ENCODE data around the gene ANHX. TPM values are rescaled to one million over a fixed set of nuclear protein-coding genes. Genes with fewer than 3 reads are reported as not detected.

Gene ANHX
- total RNA-seq, 2 experiments from 2014 or later: not detected

GRCh38 chr12:133226690-133227089 lies 9.0 kb downstream of the ANHX start:
- intact Hi-C loops (cut with micrococcal nuclease): no loop called here
- no peak overlapping the region for H3K4me3 Mint-ChIP-seq
- CTCF ChIA-PET: no interaction called here
- POLR2A ChIA-PET: no interaction called here
- no peak for DNase-seq
- no peaks in the 10 kb centered on the region for H3K4me1 Mint-ChIP-seq (ENCODE audit: low read depth)
- H3K36me3 Mint-ChIP-seq: peaks cover 4% of the 10 kb centered on the region
- peaks cover 2% of the 10 kb centered on the region for H3K27me3 Mint-ChIP-seq
- H3K27ac Mint-ChIP-seq: no peak overlapping the region
- H3K9me3 Mint-ChIP-seq: peaks cover 10% of the 10 kb centered on the region

- peaks cover 16% of the 10 kb centered on the region for H3K9me3 Mint-ChIP-seq
- ChIA-PET CTCF (no interaction called here), POLR2A (no interaction called here)
- H3K36me3 Mint-ChIP-seq: peaks cover 4% of the 10 kb centered on the region
- peaks cover 2% of the 10 kb centered on the region for H3K27me3 Mint-ChIP-seq
- H3K4me1 Mint-ChIP-seq (ENCODE audit: low read depth): no peaks in the 10 kb centered on the region
- no peak overlapping the region for H3K4me3 Mint-ChIP-seq
- DNase-seq: no peak
- no peak overlapping the region for H3K27ac Mint-ChIP-seq
- intact Hi-C loops (cut with micrococcal nuclease): no loop called here
These were observed 10.2 kb downstream of the ANHX start for GRCh38 chr12:133225527-133225926.

- peaks cover 16% of the 10 kb centered on the region for H3K36me3 Mint-ChIP-seq
- H3K27me3 Mint-ChIP-seq: peaks cover 7% of the 10 kb centered on the region
- intact Hi-C loops (cut with micrococcal nuclease): no loop called here
- H3K27ac Mint-ChIP-seq: no peak overlapping the region
- ChIA-PET CTCF (no interaction called here), POLR2A (no interaction called here)
- H3K9me3 Mint-ChIP-seq: peaks cover 45% of the 10 kb centered on the region
- DNase-seq: no peak
- H3K4me3 Mint-ChIP-seq: no peak overlapping the region
- no peaks in the 10 kb centered on the region for H3K4me1 Mint-ChIP-seq (ENCODE audit: low read depth)
These were observed 13.5 kb downstream of the ANHX start for GRCh38 chr12:133222211-133222610.

DNA sequence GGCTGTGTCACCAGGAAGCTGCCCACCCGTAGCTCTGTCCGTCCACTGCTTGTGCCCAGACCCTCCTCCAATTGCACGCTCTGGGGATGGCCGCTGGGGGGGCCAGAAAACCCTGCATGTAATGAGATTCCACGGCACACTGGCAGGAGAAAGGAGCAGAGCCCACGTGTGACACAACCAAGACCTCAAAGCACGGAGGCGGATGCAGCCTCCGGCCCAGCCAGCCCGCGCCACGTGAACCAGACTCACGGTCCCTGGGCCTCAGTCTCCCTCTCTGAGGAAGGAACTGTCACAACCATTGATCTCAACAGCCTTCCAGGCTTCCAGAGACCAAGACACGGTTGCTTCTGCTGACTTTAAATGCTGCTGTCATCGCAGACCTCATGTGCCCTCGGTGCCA lies 14.4 kb downstream of the ANHX start:
- Mint-ChIP-seq H3K9me3 (peaks cover 46% of the 10 kb centered on the region), H3K36me3 (peaks cover 16% of the 10 kb centered on the region), H3K4me1 (ENCODE audit: low read depth) (no peaks in the 10 kb centered on the region), H3K27me3 (peaks cover 7% of the 10 kb centered on the region), H3K27ac (no peak overlapping the region), H3K4me3 (no peak overlapping the region)
- no peak for DNase-seq
- ChIA-PET POLR2A (no interaction called here), CTCF (no interaction called here)
- intact Hi-C loops (cut with micrococcal nuclease): no loop called here

DNA sequence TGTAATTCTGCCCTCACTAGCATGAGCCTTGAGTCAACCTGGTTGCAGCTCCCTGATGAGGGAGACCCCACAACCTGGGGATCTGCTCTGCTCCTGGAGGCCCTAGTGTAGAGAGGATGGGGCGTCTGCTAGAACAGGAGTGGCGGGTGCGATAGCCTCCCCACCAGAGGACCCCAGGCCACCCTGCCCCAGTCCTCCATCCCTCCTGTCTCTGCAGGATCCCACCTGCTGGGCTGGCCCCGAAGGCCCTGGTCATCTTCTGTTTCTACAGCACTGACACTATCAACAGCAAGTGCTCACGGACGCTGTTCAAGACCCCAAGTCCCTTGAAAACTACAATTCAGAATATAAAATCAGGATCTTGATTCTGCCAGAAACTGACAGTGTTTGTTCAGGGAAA lies 15.2 kb downstream of the ANHX start:
- no peak for DNase-seq
- intact Hi-C loops (cut with micrococcal nuclease): no loop called here
- POLR2A ChIA-PET: no interaction called here
- Mint-ChIP-seq H3K4me3 (no peak overlapping the region), H3K27me3 (peaks cover 7% of the 10 kb centered on the region), H3K4me1 (ENCODE audit: low read depth) (no peaks in the 10 kb centered on the region), H3K27ac (no peak overlapping the region), H3K9me3 (peaks cover 52% of the 10 kb centered on the region), H3K36me3 (peaks cover 16% of the 10 kb centered on the region)
- CTCF ChIA-PET: no interaction called here

- Mint-ChIP-seq H3K4me3 (no peak overlapping the region), H3K9me3 (peaks cover 75% of the 10 kb centered on the region), H3K4me1 (ENCODE audit: low read depth) (no peaks in the 10 kb centered on the region), H3K27me3 (peaks cover 7% of the 10 kb centered on the region), H3K27ac (no peak overlapping the region), H3K36me3 (peaks cover 15% of the 10 kb centered on the region)
- no peak for DNase-seq
- POLR2A ChIA-PET: no interaction called here
- CTCF ChIA-PET: no interaction called here
- intact Hi-C loops (cut with micrococcal nuclease): no loop called here
These were observed 18.5 kb downstream of the ANHX start for GRCh38 chr12:133217219-133217618.

GRCh38 chr12:133215724-133216123 lies 20.0 kb downstream of the ANHX start:
- no peak overlapping the region for H3K4me3 Mint-ChIP-seq
- no peaks in the 10 kb centered on the region for H3K4me1 Mint-ChIP-seq (ENCODE audit: low read depth)
- peaks cover 22% of the 10 kb centered on the region for H3K36me3 Mint-ChIP-seq
- no peak for DNase-seq
- ChIA-PET POLR2A (no interaction called here), CTCF (no interaction called here)
- H3K27ac Mint-ChIP-seq: no peak overlapping the region
- intact Hi-C loops (cut with micrococcal nuclease): no loop called here
- peaks cover 79% of the 10 kb centered on the region for H3K9me3 Mint-ChIP-seq
- peaks cover 7% of the 10 kb centered on the region for H3K27me3 Mint-ChIP-seq

GRCh38 chr12:133206390-133206789 lies 29.3 kb downstream of the ANHX start:
- intact Hi-C loops (cut with micrococcal nuclease): no loop called here
- no peak overlapping the region for H3K4me3 Mint-ChIP-seq
- ChIA-PET CTCF (no interaction called here), POLR2A (no interaction called here)
- H3K4me1 Mint-ChIP-seq (ENCODE audit: low read depth): no peaks in the 10 kb centered on the region
- peaks cover 55% of the 10 kb centered on the region for H3K36me3 Mint-ChIP-seq
- H3K9me3 Mint-ChIP-seq: peaks cover 92% of the 10 kb centered on the region
- DNase-seq: no peak
- H3K27me3 Mint-ChIP-seq: no peaks in the 10 kb centered on the region
- H3K27ac Mint-ChIP-seq: no peak overlapping the region

DNA sequence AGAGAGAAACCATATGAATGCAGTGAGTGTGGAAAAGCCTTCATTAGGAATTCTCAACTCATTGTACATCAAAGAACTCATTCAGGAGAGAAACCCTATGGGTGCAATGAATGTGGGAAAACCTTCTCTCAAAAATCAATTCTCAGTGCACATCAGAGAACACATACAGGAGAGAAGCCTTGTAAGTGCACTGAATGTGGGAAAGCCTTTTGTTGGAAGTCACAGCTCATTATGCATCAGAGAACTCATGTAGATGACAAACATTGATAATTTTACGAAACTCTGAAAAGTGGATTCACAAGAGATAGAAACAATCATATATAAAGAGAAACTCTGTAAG lies 31.4 kb downstream of the ANHX start:
- intact Hi-C loops (cut with micrococcal nuclease): no loop called here
- peaks cover 91% of the 10 kb centered on the region for H3K9me3 Mint-ChIP-seq
- H3K27ac Mint-ChIP-seq: no peak overlapping the region
- POLR2A ChIA-PET: no interaction called here
- no peaks in the 10 kb centered on the region for H3K27me3 Mint-ChIP-seq
- peaks cover 71% of the 10 kb centered on the region for H3K36me3 Mint-ChIP-seq
- DNase-seq: no peak
- no peak overlapping the region for H3K4me3 Mint-ChIP-seq
- CTCF ChIA-PET: no interaction called here
- H3K4me1 Mint-ChIP-seq (ENCODE audit: low read depth): no peaks in the 10 kb centered on the region

GRCh38 chr12:133203344-133204263 lies 32.1 kb downstream of the ANHX start:
- H3K4me3 Mint-ChIP-seq: no peak overlapping the region
- intact Hi-C loops (cut with micrococcal nuclease): no loop called here
- no peak for DNase-seq
- H3K27me3 Mint-ChIP-seq: no peaks in the 10 kb centered on the region
- peaks cover 87% of the 10 kb centered on the region for H3K9me3 Mint-ChIP-seq
- ChIA-PET POLR2A (no interaction called here), CTCF (no interaction called here)
- H3K27ac Mint-ChIP-seq: no peak overlapping the region
- H3K4me1 Mint-ChIP-seq (ENCODE audit: low read depth): no peaks in the 10 kb centered on the region
- peaks cover 74% of the 10 kb centered on the region for H3K36me3 Mint-ChIP-seq

GRCh38 chr12:133202493-133203343 lies 33.0 kb downstream of the ANHX start:
- H3K4me3 Mint-ChIP-seq: no peak overlapping the region
- H3K4me1 Mint-ChIP-seq (ENCODE audit: low read depth): no peaks in the 10 kb centered on the region
- DNase-seq: no peak
- ChIA-PET CTCF (no interaction called here), POLR2A (no interaction called here)
- intact Hi-C loops (cut with micrococcal nuclease): no loop called here
- peaks cover 75% of the 10 kb centered on the region for H3K36me3 Mint-ChIP-seq
- no peak overlapping the region for H3K27ac Mint-ChIP-seq
- H3K27me3 Mint-ChIP-seq: no peaks in the 10 kb centered on the region
- peaks cover 79% of the 10 kb centered on the region for H3K9me3 Mint-ChIP-seq

DNA sequence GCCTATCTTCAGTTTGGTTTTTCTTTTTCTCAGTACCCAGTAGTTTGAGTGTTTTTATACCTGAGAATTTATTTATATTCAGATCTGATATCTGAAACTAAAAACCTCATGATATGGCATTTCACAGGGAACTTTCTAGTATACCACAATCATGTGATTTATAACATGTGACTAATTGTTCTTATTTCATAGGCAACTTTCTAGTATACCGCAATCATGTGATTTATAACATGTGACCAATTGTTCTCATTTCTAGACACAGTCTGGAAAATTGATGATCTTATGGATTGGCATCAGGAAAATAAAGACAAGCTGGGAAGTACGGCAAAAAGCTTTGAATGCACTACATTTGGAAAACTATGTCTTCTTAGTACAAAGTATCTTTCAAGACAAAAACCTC lies 33.8 kb downstream of the ANHX start:
- H3K27ac Mint-ChIP-seq: no peak overlapping the region
- no peaks in the 10 kb centered on the region for H3K4me1 Mint-ChIP-seq (ENCODE audit: low read depth)
- peaks cover 77% of the 10 kb centered on the region for H3K36me3 Mint-ChIP-seq
- H3K4me3 Mint-ChIP-seq: no peak overlapping the region
- CTCF ChIA-PET: no interaction called here
- POLR2A ChIA-PET: no interaction called here
- intact Hi-C loops (cut with micrococcal nuclease): no loop called here
- DNase-seq: no peak
- peaks cover 71% of the 10 kb centered on the region for H3K9me3 Mint-ChIP-seq
- no peaks in the 10 kb centered on the region for H3K27me3 Mint-ChIP-seq

DNA sequence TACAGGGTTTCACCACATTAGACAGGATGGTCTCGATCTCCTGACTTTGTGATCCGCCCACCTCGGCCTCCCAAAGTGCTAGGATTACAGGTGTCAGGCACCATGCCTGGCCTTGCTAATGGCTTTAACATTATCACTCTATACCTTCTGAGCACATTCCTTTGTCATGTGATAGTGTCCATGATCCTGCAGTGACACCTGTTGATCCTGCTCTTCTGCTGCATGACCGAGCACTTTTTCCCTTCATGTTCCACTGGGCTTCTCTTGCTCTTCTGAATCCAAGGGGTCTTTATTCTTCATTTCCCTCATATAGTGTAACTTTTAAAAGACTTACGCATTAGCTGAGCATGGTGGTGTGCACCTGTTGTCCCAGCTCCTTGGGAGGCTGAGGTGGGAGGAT lies 42.8 kb downstream of the ANHX start:
- POLR2A ChIA-PET: no interaction called here
- H3K9me3 Mint-ChIP-seq: peaks cover 80% of the 10 kb centered on the region
- no peaks in the 10 kb centered on the region for H3K27me3 Mint-ChIP-seq

More for the DNA sequence above, 42.8 kb downstream of the ANHX start:
- no peak for DNase-seq
- no peak overlapping the region for H3K27ac Mint-ChIP-seq
- intact Hi-C loops (cut with micrococcal nuclease): no loop called here
- peaks cover 87% of the 10 kb centered on the region for H3K36me3 Mint-ChIP-seq
- CTCF ChIA-PET: no interaction called here
- H3K4me3 Mint-ChIP-seq: no peak overlapping the region
- H3K4me1 Mint-ChIP-seq (ENCODE audit: low read depth): no peaks in the 10 kb centered on the region
